Osteoblast (primary cell): ENCODE results near the gene ZNF566. TPM values are rescaled to one million over a fixed set of nuclear protein-coding genes. Genes with fewer than 3 reads are reported as not detected.
A peak's percentile ranks its signal among the peaks of the same experiment; 100 is the strongest.

Experiments
- DNase-seq: peaks from one replicate; pipeline ENCODE4 v3.0.0; 2011; ENCODE audit warnings: low spot score, mixed read lengths; ENCODE audit not compliant: insufficient read length; ENCODE audit errors: missing footprints
- H2AFZ ChIP-seq: 2 replicates; pipeline ENCODE4 v1.6.0; 2011; ENCODE audit warnings: mild to moderate bottlenecking, low read length
- H3K27ac ChIP-seq: 2 replicates; pipeline ENCODE4 v1.5.1; 2011; ENCODE audit warnings: mild to moderate bottlenecking, low read depth, low read length, moderate library complexity
- H3K27me3 ChIP-seq: 2 replicates; pipeline ENCODE4 v1.6.0; 2012; ENCODE audit warnings: mild to moderate bottlenecking, control low read depth, inconsistent platforms, low read length, moderate library complexity; ENCODE audit not compliant: insufficient read depth
- H3K36me3 ChIP-seq: 2 replicates; pipeline ENCODE4 v1.5.1; 2011; ENCODE audit warnings: mild to moderate bottlenecking, low read length, control low read depth, moderate library complexity; ENCODE audit not compliant: insufficient read depth
- H3K4me1 ChIP-seq: 2 replicates; pipeline ENCODE4 v1.5.1; 2011; ENCODE audit warnings: mild to moderate bottlenecking, low read length, control low read depth, moderate library complexity; ENCODE audit not compliant: insufficient read depth
- H3K4me2 ChIP-seq: 2 replicates; pipeline ENCODE4 v1.6.0; 2011; ENCODE audit warnings: mild to moderate bottlenecking, low read length; ENCODE audit not compliant: insufficient read depth
- H3K4me3 ChIP-seq: fragments of 200-600 bp; sonication (generic); 3 replicates; pipeline ENCODE4 v1.5.1; 2012; ENCODE audit warnings: mild to moderate bottlenecking, low read length, inconsistent platforms; ENCODE audit not compliant: insufficient read depth
- H3K79me2 ChIP-seq: 2 replicates; pipeline ENCODE4 v1.6.0; 2012; ENCODE audit warnings: mild to moderate bottlenecking, low read length, control low read depth, inconsistent platforms; ENCODE audit not compliant: insufficient read depth
- H3K9me3 ChIP-seq: 2 replicates; pipeline ENCODE4 v1.5.1; 2011; ENCODE audit warnings: low read depth, low read length, control low read depth
- H4K20me1 ChIP-seq: 2 replicates; pipeline ENCODE4 v1.6.0; 2012; ENCODE audit warnings: mild to moderate bottlenecking, low read length, control low read depth; ENCODE audit not compliant: insufficient read depth
- CTCF ChIP-seq: IDR thresholded peaks from 2 replicates; pipeline ENCODE4 v1.5.1; 2011; ENCODE audit warnings: mild to moderate bottlenecking, low read depth, low read length, moderate library complexity; ENCODE audit errors: extremely low read depth
- total RNA-seq: library from RNA; depleted of rRNA; stranded (reverse); fragments of >200 nt; gene quantifications from 2 replicates; pipeline ENCODE4 v1.2.3, GENCODE V29; 2012

ZNF566 gene
- total RNA-seq, 1 donor = 13.8 TPM

DNA sequence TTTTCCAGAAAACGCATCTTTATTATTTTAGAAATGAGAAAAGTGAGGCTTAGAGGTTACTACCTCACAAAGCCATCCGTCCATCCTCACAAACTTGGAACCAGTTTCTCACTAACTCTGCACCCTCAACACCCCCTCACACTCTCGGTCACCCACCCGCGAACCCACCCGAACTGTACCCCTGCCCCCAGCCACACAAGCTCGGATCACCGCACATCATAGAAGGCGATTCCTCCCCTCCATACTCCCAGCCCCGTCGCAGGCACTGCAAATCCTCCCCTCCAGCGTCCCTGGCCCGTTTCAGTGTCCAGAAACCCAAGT is 38.5 kb upstream of the ZNF566 start:
- no peak for DNase-seq
- H4K20me1 ChIP-seq = peaks cover 3% of the 10 kb centered on the region
- peak overlapping the region; percentile 96 for H3K4me2 ChIP-seq
- peaks cover 15% of the 10 kb centered on the region for H3K4me1 ChIP-seq
- H2AFZ ChIP-seq = peak overlapping the region; percentile 100
- TF ChIP-seq CTCF = no peak
- H3K27ac ChIP-seq = peak overlapping the region; percentile 72
- H3K27me3 ChIP-seq = no peaks in the 10 kb centered on the region
- peaks cover 49% of the 10 kb centered on the region for H3K79me2 ChIP-seq
- H3K9me3 ChIP-seq = no peaks in the 10 kb centered on the region
- peaks cover 17% of the 10 kb centered on the region for H3K36me3 ChIP-seq
- H3K4me3 ChIP-seq = peak overlapping the region; percentile 90

DNA sequence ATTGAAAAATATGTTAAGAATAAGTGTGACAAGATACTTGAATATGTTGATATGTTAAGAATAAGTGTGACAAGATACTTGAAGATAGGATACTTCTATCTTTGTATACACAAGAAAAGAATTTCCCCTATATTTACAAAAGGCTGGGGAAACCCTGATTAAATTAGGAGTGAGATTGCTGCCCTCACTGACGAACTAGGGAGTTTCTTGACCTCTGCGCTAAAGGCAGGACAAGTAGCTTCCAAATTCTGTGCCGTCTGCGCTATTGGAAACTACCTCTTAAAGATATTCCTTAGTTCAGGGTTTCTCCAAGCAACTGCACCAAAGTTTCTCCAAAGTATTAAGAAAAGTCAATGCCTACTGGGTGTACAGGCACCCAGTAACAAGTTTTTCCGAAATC is 38.0 kb upstream of the ZNF566 start:
- Histone ChIP-seq H3K27me3 (no peaks in the 10 kb centered on the region), H3K4me1 (peaks cover 15% of the 10 kb centered on the region), H3K36me3 (peaks cover 20% of the 10 kb centered on the region), H3K27ac (peak overlapping the region; percentile 72), H3K79me2 (peaks cover 53% of the 10 kb centered on the region), H3K4me3 (peak overlapping the region; percentile 90), H3K9me3 (no peaks in the 10 kb centered on the region), H3K4me2 (peak overlapping the region; percentile 96), H4K20me1 (peaks cover 3% of the 10 kb centered on the region), H2AFZ (peak overlapping the region; percentile 100)
- TF ChIP-seq CTCF = no peak
- no peak for DNase-seq

DNA sequence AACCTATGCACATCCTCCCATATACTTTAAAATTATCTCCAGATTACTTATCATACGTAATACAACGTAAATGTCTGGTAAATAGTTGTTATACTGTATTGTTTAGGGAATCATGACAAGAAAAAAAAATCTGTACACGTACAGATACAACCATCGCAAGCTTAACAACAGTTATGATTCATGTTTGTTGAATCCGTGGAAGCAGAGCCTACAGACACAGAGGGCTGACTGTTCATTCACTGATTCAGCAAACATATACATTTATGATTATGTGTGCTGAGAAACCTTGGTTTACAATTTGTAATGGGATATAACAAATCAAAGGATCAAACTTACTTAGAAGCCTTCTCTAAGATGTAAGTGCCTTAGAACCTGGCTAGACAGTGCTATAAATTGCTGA is 37.2 kb upstream of the ZNF566 start:
- Histone ChIP-seq H3K4me3 (no peak overlapping the region), H3K27ac (no peak overlapping the region), H3K4me2 (peak overlapping the region; percentile 96), H3K9me3 (no peaks in the 10 kb centered on the region), H3K36me3 (peaks cover 20% of the 10 kb centered on the region), H3K27me3 (no peaks in the 10 kb centered on the region), H4K20me1 (peaks cover 3% of the 10 kb centered on the region), H2AFZ (no peak overlapping the region), H3K4me1 (peaks cover 15% of the 10 kb centered on the region), H3K79me2 (peaks cover 56% of the 10 kb centered on the region)
- no peak for TF ChIP-seq CTCF
- no peak for DNase-seq

GRCh38 chr19:36524617-36525016 is 35.3 kb upstream of the ZNF566 start:
- TF ChIP-seq CTCF = no peak
- H3K27ac ChIP-seq = no peak overlapping the region
- no peak overlapping the region for H2AFZ ChIP-seq
- no peaks in the 10 kb centered on the region for H3K27me3 ChIP-seq
- peaks cover 3% of the 10 kb centered on the region for H4K20me1 ChIP-seq
- no peak overlapping the region for H3K4me3 ChIP-seq
- peaks cover 24% of the 10 kb centered on the region for H3K36me3 ChIP-seq
- H3K4me2 ChIP-seq = no peak overlapping the region
- no peaks in the 10 kb centered on the region for H3K9me3 ChIP-seq
- peaks cover 15% of the 10 kb centered on the region for H3K4me1 ChIP-seq
- DNase-seq = no peak
- peaks cover 63% of the 10 kb centered on the region for H3K79me2 ChIP-seq
